Suprapubic skin (tissue), 4 donors: ENCODE data around the gene STXBP4.

Experiments
- POLR2A ChIP-seq, 2 donors: fragments of 450-650 bp; IDR thresholded peaks; one replicate each; pipeline ENCODE4 v1.6.1; 2017; ENCODE audit warnings: antibody characterized with exemption in 2 of 2, mild to moderate bottlenecking in 2 of 2, moderate library complexity in 2 of 2
- POLR2AphosphoS5 ChIP-seq, 3 donors: sonication (generic); formaldehyde crosslinking; IDR thresholded peaks; one replicate each; pipeline ENCODE4 v1.6.1; 2017; ENCODE audit warnings: antibody characterized with exemption in 3 of 3
- TF ChIP-seq, protein P1 (sequence below), 2 donors: fragments of 200-600 bp in 1 of 2; fragments of 450-650 bp in 1 of 2; sonication (generic) in 1 of 2; IDR thresholded peaks; one replicate each; pipeline ENCODE4 v1.5.1; 2016 to 2019; ENCODE audit warnings: antibody characterized with exemption in 2 of 2, mild to moderate bottlenecking in 1 of 2, moderate library complexity in 1 of 2

DNA sequence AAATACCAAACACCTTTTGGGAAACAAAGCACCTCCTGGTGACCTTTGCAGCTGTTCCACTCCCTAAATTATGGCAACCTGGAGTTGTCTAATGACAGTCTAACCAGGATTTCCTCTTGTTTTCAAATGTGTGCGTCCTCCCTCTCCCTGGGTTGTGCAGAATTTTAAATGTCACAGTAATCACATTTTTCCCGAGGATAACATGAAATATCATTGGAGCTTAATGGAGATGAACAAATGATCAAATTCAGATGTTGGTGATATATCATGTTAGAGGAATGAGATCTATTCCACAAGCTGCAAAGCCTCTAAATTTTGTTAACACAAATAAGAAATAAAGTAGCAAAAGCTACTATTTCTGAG lies 209.3 kb downstream of the STXBP4 start:
- TF ChIP-seq, protein P1, sequence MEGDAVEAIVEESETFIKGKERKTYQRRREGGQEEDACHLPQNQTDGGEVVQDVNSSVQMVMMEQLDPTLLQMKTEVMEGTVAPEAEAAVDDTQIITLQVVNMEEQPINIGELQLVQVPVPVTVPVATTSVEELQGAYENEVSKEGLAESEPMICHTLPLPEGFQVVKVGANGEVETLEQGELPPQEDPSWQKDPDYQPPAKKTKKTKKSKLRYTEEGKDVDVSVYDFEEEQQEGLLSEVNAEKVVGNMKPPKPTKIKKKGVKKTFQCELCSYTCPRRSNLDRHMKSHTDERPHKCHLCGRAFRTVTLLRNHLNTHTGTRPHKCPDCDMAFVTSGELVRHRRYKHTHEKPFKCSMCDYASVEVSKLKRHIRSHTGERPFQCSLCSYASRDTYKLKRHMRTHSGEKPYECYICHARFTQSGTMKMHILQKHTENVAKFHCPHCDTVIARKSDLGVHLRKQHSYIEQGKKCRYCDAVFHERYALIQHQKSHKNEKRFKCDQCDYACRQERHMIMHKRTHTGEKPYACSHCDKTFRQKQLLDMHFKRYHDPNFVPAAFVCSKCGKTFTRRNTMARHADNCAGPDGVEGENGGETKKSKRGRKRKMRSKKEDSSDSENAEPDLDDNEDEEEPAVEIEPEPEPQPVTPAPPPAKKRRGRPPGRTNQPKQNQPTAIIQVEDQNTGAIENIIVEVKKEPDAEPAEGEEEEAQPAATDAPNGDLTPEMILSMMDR (IDR thresholded peaks at IDR 0.05), result no peak
- TF ChIP-seq POLR2A (IDR thresholded peaks at IDR 0.05) (no peak), POLR2AphosphoS5 (IDR thresholded peaks at IDR 0.05) (no peak)
